GM18861 (cell line): Measurements from ENCODE around the gene TBC1D22B.
"Not testable (repeated sequence)": the region's sequence is repeated elsewhere in the genome, so short reads cannot be mapped to it uniquely, and the experiment has no call there.

ENCODE experiments used
- ATAC-seq: cut with Tn5 transposase; IDR thresholded peaks from one replicate; pipeline ENCODE4 v1.9.1; 2021; ENCODE audit not compliant: unreplicated experiment

Gene TBC1D22B

DNA sequence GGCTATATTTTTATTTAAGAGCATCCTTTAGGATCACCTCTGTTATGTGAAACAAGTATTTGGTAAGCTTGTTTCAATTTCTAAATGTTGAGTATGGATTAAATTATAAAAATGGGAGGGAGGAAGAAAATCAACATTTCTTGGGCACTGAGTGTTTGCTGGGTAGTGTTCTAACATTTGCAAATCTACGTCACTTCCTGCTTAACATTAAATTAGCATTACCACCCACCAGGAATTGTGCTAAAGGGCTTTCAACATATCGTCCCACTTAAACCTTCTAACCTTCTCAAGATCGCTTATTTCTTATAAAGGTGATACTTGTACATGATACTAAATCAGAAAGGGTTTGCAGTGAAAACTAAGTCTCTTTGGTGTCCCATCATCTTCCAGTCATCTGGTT lies 8.3 kb downstream of the TBC1D22B start:
- ATAC-seq: no peak

DNA sequence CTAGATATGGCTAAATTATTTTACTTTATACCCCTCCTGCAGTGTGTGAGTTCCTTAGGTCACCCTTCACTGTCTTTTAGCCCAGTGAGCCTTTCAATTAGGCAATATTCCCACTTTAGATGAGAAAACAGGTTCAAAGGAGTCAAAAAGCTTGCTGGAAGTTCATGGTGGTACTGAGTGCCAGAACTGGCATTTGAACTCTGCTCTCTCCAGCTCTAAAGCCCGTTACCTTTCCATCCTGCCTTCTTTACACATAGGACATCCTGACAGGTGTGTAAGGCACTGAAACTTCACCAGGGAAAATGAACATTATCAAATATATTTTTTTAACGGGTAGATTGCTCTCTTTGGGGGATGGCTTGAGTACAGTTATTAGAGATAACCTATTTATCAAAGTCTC lies 11.5 kb downstream of the TBC1D22B start:
- ATAC-seq: no peak

- ATAC-seq: no peak
Measured at GRCh38 chr6:37272834-37273566, 15.4 kb downstream of the TBC1D22B start.

DNA sequence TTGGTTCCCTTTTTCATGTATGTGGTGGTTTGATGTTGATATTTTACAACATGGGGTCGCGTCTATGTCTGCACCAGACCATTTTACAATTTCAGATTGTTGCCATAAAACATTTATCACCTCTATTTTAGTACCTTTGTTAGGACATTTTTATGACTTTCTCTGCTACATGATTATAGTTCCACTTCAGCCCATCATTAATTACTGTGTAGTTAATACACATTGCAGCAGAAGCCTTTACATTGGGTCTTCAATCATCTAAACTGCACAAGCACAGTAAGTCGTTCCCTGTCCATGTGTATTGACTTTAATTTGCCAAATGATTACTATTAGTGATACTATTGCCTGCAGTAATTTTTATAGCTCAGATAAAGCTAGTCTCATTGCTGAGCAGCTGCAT lies 16.1 kb downstream of the TBC1D22B start:
- ATAC-seq: no peak

DNA sequence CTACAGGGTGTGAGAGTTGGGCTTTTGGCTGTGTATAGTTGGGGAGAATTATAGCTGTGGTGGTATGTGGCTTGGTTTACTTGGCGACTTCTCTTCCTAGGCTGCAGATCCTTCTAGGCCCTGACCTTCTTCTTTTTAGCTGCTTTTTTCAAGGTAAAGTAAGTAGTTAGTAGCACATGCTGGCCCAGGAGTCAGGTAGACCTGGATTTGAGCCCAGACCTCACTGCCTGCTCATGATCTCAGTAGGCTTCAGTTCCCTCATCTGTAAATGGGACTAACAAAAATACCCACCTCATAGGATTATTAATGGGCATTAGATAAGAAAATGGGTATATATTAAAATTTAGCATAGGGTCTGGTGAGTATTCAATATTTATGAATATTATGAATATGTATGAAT lies 17.8 kb downstream of the TBC1D22B start:
- no peak for ATAC-seq

- peak; percentile 50 for ATAC-seq
Measured at GRCh38 chr6:37277001-37277409, 19.4 kb downstream of the TBC1D22B start.

GRCh38 chr6:37279366-37280134 lies 22.0 kb downstream of the TBC1D22B start:
- ATAC-seq: no peak

DNA sequence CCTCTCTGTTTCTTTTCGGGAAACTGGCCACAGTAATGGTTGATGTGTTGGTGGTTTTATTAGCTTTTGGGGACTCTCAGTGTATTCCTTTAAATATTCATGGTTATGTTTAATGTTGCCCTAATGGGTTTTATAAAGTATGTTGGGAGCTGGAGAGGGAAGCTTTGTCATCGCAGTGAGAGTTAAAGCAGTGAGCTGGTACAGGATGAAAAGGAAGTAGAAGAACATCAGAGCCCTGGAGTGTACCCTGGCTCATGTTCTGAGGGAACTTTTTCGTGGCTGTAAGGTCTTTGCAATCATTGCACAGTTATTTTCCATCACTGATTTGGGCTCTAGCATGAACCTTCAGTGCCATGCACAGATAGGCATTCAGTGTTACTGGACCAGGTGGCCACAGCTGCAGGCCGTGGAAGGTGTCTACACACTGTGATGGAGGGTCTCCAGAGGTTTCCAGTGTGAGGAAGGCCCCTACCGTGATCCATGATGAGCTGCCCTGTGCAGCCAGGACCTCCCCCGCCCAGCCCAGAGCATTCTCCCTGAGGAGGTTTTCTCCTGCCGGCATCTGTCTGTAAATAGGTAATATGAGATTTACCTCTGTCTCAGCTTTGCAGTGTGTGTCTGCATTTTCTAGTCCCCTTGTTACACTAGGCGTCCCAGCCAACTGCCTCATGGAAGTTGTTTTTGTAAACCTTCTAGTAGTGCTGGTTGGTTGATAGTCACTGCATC lies 22.8 kb downstream of the TBC1D22B start:
- ATAC-seq: no peak

DNA sequence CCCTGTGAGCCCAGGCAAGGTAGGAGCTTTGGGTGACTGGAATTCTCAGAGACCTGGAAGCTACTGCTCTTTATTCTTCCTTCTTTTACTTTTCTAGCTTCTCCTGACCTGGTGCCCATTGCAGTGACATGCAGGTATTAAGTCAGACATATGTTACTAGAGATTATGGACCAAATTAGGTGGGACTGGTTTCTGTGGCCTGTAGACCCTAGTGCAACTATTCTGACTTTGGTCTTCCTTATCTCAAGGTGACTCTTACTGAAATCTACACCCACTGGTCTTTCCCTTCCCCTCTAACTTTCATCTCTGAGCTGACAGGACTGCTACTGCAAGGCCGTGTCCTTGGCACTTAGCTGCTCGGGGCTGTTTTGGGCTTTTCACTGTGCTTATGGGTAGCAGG lies 24.8 kb downstream of the TBC1D22B start:
- no peak for ATAC-seq

DNA sequence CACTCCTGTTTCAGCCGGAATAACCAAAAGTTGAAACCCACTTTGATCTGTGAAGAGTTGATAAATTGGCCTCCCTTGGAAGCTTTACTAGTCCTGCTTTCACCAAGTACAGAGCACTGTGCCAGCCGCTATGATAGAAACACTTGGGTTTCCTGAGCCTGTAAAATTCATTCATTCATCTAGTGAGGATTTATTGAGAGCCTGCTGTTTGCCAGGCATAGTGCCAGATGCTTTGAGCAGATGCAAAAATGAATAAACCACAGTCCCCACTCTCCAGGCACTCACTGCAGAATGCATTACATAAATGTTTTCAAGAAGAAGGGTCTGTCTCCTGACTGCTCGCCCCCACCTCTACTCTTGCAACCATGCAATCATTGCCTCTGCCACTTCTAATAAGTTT lies 25.7 kb downstream of the TBC1D22B start:
- no peak for ATAC-seq

GRCh38 chr6:37283671-37284151 lies 26.1 kb downstream of the TBC1D22B start:
- ATAC-seq: no peak

DNA sequence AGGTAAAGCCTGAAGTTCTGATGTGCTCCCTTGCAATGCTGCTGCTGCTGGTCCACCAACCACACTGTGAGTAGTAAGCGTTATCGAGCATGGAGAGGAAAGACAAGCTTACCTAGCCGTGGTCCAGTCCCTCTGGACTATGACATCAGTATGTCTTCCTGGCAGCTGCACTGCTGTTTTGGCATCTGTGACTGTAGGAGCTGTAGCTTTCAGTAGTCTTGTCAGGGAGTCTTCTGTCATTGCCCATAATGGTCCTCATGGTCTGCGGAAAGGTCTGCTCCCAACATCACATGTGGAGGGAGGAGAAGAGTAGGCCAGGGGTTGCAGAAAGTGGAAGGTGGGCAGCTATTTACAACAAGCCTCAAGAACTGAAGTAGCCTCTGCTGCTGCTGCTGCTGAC lies 27.2 kb downstream of the TBC1D22B start:
- ATAC-seq: no peak

- peak; percentile 39 for ATAC-seq
Measured at GRCh38 chr6:37285861-37286311, 28.3 kb downstream of the TBC1D22B start.

DNA sequence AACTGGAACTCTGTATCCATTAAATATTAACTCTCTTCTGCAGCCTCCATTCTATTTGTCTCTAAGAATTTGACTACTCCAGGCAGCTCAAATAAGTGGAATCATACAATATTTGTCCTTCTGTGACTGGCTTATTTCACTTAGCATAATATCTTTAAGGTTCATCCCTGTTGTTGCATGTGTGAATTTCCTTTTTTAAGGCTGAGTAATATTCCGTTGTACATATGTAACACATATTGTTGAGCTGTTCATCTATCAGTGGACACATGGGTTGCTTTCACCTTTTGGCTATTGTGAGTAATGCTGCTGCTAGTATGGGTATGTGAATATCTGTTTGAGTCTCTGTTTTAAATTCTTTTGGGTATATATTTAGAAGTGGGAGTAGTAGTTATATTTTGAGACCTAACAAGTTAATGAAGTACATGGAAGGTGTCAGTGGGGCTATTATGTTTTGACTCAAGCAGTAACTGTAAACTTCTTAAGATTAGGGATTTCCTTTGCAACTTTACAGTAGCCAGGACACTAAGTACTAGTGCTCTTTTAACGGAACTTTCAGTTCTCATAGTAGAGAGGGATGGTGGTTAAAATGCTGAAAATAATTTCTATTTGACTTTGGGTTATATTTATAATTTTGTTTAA lies 30.1 kb downstream of the TBC1D22B start:
- peak; percentile 56 for ATAC-seq

DNA sequence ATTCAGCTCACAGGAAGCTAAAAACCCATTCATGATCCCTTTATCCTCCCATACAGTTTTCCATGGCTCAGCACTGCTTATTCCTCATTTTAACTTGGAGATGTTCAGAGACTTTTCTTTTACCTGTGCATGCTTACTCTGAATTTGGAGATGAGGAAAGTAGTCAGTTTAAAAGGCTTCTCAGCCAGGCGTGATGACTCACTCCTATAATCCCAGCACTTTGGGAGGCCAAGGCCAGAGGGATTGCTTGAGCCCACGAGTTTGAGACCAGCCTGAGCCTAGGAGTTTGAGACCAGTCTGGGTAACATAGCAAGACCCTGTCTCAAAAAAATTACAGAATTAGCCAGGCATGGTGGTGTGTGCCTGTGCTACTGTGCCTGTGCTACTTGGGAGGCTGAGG lies 30.7 kb downstream of the TBC1D22B start:
- ATAC-seq: no peak

DNA sequence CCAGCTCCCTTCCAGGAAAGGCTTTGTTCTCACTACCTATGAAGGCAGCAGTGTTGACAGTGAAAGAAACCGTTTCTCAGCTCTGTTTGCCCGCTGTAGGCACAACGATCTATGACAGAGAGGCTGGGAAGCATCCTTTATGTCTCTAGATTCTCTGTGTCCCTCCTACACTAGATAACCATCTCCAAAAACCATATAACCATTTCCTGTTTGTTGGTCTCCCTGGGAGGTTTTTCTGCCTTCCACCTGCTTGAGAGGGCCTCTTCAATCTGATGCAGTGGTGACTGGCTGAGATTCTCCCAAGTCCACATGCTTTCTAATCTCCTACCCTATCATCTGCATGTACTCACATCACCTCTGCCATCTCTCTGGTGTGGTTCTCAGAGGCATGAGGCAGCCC lies 32.4 kb downstream of the TBC1D22B start:
- no peak for ATAC-seq

DNA sequence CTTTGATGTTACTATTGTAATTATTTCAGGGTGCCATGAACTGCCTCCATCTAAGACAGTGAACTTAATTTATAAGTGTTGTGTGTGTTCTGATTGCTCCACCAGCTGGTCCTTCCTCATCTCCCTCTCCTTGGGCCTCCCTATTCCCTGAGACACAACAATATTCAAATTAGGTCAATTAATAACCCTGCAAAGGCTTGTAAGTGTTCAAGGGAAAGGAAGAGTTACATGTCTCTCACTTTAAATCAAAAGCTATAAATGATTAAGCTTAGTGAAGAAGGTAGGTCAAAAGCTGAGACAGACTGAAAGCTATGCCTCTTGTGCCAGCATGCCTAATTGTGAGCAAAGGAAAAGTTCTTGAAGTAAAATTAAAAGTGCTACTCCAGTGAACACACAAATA lies 35.9 kb downstream of the TBC1D22B start:
- peak; percentile 48 for ATAC-seq

- ATAC-seq: not testable (repeated sequence)
Measured at GRCh38 chr6:37297637-37298036, 40.1 kb downstream of the TBC1D22B start.

GRCh38 chr6:37298958-37299357 lies 41.4 kb downstream of the TBC1D22B start:
- ATAC-seq: peak; percentile 82

- ATAC-seq: no peak
Measured at GRCh38 chr6:37299990-37300389, 42.4 kb downstream of the TBC1D22B start.

GRCh38 chr6:37302086-37302686 lies 44.6 kb downstream of the TBC1D22B start:
- no peak for ATAC-seq
